T47D (cell line): ENCODE results near the gene RPRD1B.

Experiments
- DNase-seq, 2 experiments: peaks; one replicate each; pipeline versions ENCODE4 v3.0.0 to v3.0.0-alpha.2; 2011 to 2012; ENCODE audit warnings: low read depth in 1 of 2, low spot score in 1 of 2
- JUND ChIP-seq: IDR thresholded peaks from 2 replicates; pipeline ENCODE4 v1.6.1; 2012; ENCODE audit warnings: low read depth
- in situ Hi-C: cut with HindIII; loops from 2 replicates; pipeline ENCODE4 v1.10.0; 2016; ENCODE audit warnings: low sequenced_read_pairs, low pct_unique_long_range_greater_than_20kb

Gene RPRD1B

GRCh38 chr20:38075161-38075998 lies 41.8 kb downstream of the RPRD1B start:
- in situ Hi-C loops: no loop called here
- no peak for TF ChIP-seq JUND
- DNase-seq: no peak

GRCh38 chr20:38076548-38076947 lies 43.0 kb downstream of the RPRD1B start:
- TF ChIP-seq JUND: no peak
- DNase-seq: no peak
- in situ Hi-C loops: no loop called here

- DNase-seq: no peak
- no peak for TF ChIP-seq JUND
- in situ Hi-C loops: no loop called here
These were observed 44.5 kb downstream of the RPRD1B start for GRCh38 chr20:38078084-38078483.

- TF ChIP-seq JUND: no peak
- no peak for DNase-seq
- in situ Hi-C loops: no loop called here
These were observed 45.8 kb downstream of the RPRD1B start for GRCh38 chr20:38079353-38079752.

GRCh38 chr20:38081575-38081974 lies 48.0 kb downstream of the RPRD1B start:
- in situ Hi-C loops: no loop called here
- no peak for TF ChIP-seq JUND
- DNase-seq: no peak

GRCh38 chr20:38082894-38083293 lies 49.3 kb downstream of the RPRD1B start:
- TF ChIP-seq JUND: no peak
- in situ Hi-C loops: no loop called here
- DNase-seq: no peak

- no peak for TF ChIP-seq JUND
- no peak for DNase-seq
- in situ Hi-C loops: no loop called here
These were observed 49.9 kb downstream of the RPRD1B start for GRCh38 chr20:38083338-38084048.

GRCh38 chr20:38084425-38084951 lies 50.9 kb downstream of the RPRD1B start:
- in situ Hi-C loops: no loop called here
- DNase-seq: peak; percentile 16 to 64
- TF ChIP-seq JUND: no peak

GRCh38 chr20:38085026-38085425 lies 51.5 kb downstream of the RPRD1B start:
- in situ Hi-C loops: no loop called here
- no peak for TF ChIP-seq JUND
- no peak for DNase-seq

- in situ Hi-C loops: no loop called here
- no peak for TF ChIP-seq JUND
- no peak for DNase-seq
These were observed 56.0 kb downstream of the RPRD1B start for GRCh38 chr20:38089500-38089899.

- no peak for DNase-seq
- TF ChIP-seq JUND: no peak
- in situ Hi-C loops: no loop called here
These were observed 56.5 kb downstream of the RPRD1B start for GRCh38 chr20:38090061-38090460.

- in situ Hi-C loops: no loop called here
- no peak for TF ChIP-seq JUND
- no peak for DNase-seq
These were observed 58.1 kb downstream of the RPRD1B start for GRCh38 chr20:38091441-38092216.
